Activated CD8-positive, alpha-beta T cell treated with anti-CD3 and anti-CD28 coated beads, Interleukin-2, amount 10 ng/mL, durations not matched to agents 7 days and 5 days (primary cell): ENCODE measurements around the gene TRIM14. TPM values are rescaled to one million over a fixed set of nuclear protein-coding genes. Genes with fewer than 3 reads are reported as not detected.
"Not testable (repeated sequence)": the region's sequence is repeated elsewhere in the genome, so short reads cannot be mapped to it uniquely, and the experiment has no call there.

Experiments
- ATAC-seq: fragments of 150-1000 bp; cut with Tn5 transposase; one replicate; pipeline ENCODE4 v1.10.0; 2021; ENCODE audit warnings: moderate library complexity
- CTCF ChIA-PET: fragments of 350-600 bp; sonication (Branson Sonifier 250); formaldehyde crosslinking; loops from one replicate; lab custom pipeline; 2021; ENCODE audit warnings: antibody characterized with exemption; lab: Charles Lee
- POLR2A ChIA-PET: fragments of 350-600 bp; sonication (Branson Sonifier 250); formaldehyde crosslinking; loops from one replicate; lab custom pipeline; 2021; ENCODE audit warnings: antibody characterized with exemption; lab: Charles Lee
- DNase-seq: peaks from one replicate; pipeline ENCODE4 v3.0.0-alpha.2; 2020
- H3K27ac Mint-ChIP-seq: one replicate; pipeline ENCODE4 v1.8.0; 2021; ENCODE audit warnings: mild to moderate bottlenecking, mixed read lengths
- H3K27me3 Mint-ChIP-seq: one replicate; pipeline ENCODE4 v1.8.0; 2021; ENCODE audit warnings: low read depth, mixed read lengths
- H3K36me3 Mint-ChIP-seq: one replicate; pipeline ENCODE4 v1.8.0; 2021; ENCODE audit warnings: low read depth, mixed read lengths
- H3K4me1 Mint-ChIP-seq: one replicate; pipeline ENCODE4 v1.8.0; 2021; ENCODE audit warnings: low read depth, mixed read lengths
- H3K4me3 Mint-ChIP-seq: one replicate; pipeline ENCODE4 v1.8.0; 2021; ENCODE audit warnings: mild to moderate bottlenecking, mixed read lengths
- H3K9me3 Mint-ChIP-seq: one replicate; pipeline ENCODE4 v1.8.0; 2022; ENCODE audit warnings: mixed read lengths; ENCODE audit not compliant: insufficient read depth
- total RNA-seq, 2 experiments: library from RNA; stranded (reverse); gene quantifications; one replicate each; pipeline ENCODE4 v1.2.3, GENCODE V29; 2021

The TRIM14 gene
- total RNA-seq, 2 experiments from 2014 or later: 85.2 to 90.5 TPM

DNA sequence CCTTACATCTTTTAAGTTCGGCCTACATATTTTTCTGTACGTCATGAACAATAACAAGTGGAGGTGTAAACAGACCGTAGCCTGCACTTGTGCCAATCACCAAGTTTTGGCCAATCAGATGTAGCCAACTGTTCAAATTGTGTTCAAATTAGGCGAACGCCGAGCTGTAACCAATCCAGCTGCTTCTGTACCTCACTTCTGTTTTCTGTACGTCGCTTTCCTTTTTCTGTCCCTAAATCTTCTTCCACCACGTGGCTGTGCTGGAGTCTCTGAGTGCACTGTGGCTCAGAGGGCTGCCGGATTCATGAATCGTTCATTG lies 26.4 kb downstream of the TRIM14 start:
- POLR2A ChIA-PET: interaction anchor here (1.0 kb wide), 2 partner anchors 9 to 15 kb away, joined by 3 to 4 read pairs; no protein-coding TSS in a partner anchor
- peaks cover 66% of the 10 kb centered on the region for H3K36me3 Mint-ChIP-seq
- no peak overlapping the region for H3K4me3 Mint-ChIP-seq
- H3K4me1 Mint-ChIP-seq: peaks cover 15% of the 10 kb centered on the region
- no peak for ATAC-seq
- DNase-seq: no peak
- peak overlapping the region; percentile 40 for H3K27ac Mint-ChIP-seq
- no peaks in the 10 kb centered on the region for H3K9me3 Mint-ChIP-seq
- H3K27me3 Mint-ChIP-seq: no peaks in the 10 kb centered on the region
- CTCF ChIA-PET: interaction anchor here (0.8 to 2.6 kb wide), 4 partner anchors 9 to 26 kb away, joined by 3 to 10 read pairs (median 4); partner anchors contain the start of gene TRIM14

DNA sequence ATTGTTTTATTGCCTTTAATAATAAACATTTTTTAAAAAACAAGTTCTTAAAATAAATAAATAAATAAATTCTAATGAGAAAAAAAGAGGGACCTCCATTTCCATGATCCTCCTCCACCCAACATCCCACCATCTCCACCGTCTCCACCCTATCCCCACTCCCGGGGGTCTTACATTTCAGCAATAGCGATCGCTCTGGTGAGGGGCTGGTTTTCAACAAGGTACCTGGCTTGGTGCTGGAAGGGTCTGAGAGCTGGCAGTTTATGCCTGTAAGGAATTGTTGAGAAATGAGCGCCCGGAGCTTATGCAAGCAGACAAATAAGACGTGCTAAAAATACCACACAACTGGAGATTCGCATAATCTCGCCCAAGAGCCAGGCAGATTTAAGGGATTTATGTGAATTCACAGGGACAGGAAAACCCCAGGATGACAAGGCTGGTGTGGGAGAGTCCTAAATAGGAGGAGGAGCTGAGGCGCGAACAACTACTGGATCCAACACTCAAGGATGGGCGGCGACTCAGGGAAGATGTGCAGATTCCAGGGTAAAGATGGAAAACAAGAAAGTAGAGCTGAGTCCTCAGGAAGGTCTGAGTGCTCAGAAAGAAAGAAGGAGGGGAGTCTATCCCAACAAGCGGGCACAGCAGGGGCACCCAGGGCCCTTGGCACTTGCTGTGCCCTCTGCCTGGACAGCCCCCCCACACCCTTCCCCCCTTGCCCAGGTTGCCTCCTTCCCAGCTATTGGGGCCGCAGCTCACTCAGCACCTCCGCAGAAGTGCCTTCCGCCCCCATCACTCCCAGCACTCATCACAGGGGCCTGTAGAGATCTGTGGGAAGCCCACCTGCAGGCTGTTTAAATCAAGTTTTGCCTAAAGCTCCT lies 27.0 kb downstream of the TRIM14 start:
- ATAC-seq (no peak), DNase-seq (no peak)
- H3K27me3 Mint-ChIP-seq: no peaks in the 10 kb centered on the region
- ChIA-PET POLR2A (interaction anchor here (1.0 to 1.1 kb wide), 2 partner anchors 10 to 164 kb away, joined by 3 read pairs; partner anchors contain the start of gene TBC1D2), CTCF (interaction anchor here (0.6 to 2.6 kb wide), 5 partner anchors 9 to 26 kb away, joined by 3 to 10 read pairs (median 3); partner anchors contain the start of gene TRIM14)
- no peak overlapping the region for H3K4me3 Mint-ChIP-seq
- H3K27ac Mint-ChIP-seq: no peak overlapping the region
- H3K9me3 Mint-ChIP-seq: no peaks in the 10 kb centered on the region
- H3K4me1 Mint-ChIP-seq: peaks cover 9% of the 10 kb centered on the region
- peaks cover 62% of the 10 kb centered on the region for H3K36me3 Mint-ChIP-seq

DNA sequence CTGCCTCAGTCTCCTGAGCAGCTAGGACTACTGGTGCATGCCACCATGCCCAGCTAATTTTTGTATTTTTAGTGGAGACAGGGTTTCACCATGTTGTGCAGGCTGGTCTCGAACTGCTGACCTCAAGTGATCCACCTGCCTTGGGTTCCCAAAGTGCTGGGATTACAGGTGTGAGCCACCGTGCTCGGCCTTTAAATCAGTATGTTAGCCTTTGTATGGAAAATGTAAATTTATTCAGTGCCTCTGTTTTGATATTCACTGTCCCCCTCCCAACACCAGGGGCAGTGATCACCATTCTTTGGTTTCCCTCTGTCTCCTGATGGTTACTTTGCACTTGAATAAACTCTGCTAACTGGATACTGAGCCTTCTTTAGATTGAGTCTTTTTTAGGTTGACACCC lies 28.3 kb downstream of the TRIM14 start:
- not testable (repeated sequence) for H3K27me3 Mint-ChIP-seq, H3K4me3 Mint-ChIP-seq, H3K4me1 Mint-ChIP-seq, ATAC-seq, DNase-seq, H3K9me3 Mint-ChIP-seq, H3K27ac Mint-ChIP-seq
- ChIA-PET POLR2A (interaction anchor here (1.1 kb wide), 1 partner anchor 165 kb away, joined by 3 read pairs; the partner anchor contains the start of gene TBC1D2), CTCF (interaction anchor here (0.8 to 1.8 kb wide), 4 partner anchors 10 to 52 kb away, joined by 3 to 6 read pairs (median 4); no protein-coding TSS in a partner anchor)
- peaks cover 62% of the 10 kb centered on the region for H3K36me3 Mint-ChIP-seq

DNA sequence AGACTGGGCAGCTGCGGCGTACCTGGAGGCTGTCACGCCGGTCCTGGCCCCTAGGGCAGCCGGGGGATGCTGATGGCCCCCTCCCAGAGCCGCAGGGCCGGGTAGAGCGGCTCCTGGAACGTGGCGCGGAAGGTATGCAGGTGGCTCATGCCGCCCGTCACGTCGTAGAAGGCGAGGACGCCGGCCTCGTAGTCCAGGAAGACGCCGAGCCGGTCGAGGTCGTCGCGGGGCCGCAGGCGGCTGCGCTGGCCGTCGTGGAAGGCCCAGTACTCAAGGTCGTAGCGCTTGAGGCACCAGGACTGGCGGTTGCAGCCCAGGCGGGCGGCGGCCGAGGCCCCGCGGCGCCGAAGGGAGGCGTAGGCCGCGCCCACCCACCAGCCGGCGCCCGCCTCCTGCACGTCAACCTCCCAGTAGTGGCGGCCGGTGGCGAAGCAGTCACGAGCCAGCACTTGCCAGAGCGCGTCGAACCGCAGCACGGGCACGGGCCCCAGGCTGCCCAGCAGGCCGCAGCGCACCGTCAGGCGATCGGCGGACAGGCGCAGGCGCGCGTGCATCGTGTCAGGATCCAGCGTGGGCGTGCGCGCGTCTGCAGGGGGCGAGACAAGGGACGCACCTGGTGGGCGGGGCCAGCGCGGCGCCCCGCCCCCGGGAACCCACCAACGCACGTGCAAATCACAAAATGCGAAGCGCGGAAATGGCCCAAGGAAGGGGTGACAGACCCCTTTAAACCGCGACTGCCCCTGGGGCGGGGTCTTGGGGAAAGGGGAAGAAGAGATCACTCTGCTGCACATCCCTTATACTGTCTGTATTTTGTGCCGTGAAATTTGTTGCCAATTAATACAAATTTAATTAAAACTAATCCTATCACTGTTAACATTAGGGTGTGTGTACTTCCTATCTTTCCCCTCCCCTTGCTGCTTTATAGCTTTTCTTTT lies 31.3 kb downstream of the TRIM14 start:
- peak; percentile 24 for ATAC-seq
- ChIA-PET POLR2A (interaction anchor here (1.2 to 1.6 kb wide), 2 partner anchors 8 to 9 kb away, joined by 3 to 4 read pairs; no protein-coding TSS in a partner anchor), CTCF (no interaction called here)
- Mint-ChIP-seq H3K36me3 (peaks cover 68% of the 10 kb centered on the region), H3K27me3 (no peaks in the 10 kb centered on the region), H3K4me3 (no peak overlapping the region), H3K9me3 (no peaks in the 10 kb centered on the region), H3K4me1 (peaks cover 9% of the 10 kb centered on the region), H3K27ac (no peak overlapping the region)
- DNase-seq: no peak

DNA sequence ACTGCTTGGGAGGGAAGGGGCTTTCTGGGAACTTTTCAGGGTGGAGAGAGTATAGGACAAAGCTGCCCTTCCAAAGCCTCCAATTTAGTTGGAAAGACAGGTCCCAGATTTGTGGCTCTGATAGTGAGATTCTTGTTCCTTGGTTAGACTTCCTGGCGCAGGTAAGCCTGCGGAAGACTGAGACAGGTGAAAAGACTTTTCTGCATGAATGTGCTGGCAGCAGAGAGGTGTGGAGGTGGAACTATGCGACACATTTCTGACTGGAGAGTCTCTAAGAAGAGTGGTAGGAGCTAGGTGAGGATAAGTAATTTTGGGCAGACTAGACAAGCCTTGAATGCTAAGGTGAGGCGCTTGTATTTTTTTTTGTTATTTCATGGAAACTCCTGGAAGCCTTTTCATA lies 32.6 kb downstream of the TRIM14 start:
- ATAC-seq (no peak), DNase-seq (no peak)
- Mint-ChIP-seq H3K9me3 (no peaks in the 10 kb centered on the region), H3K4me3 (no peak overlapping the region), H3K27me3 (no peaks in the 10 kb centered on the region), H3K36me3 (peaks cover 74% of the 10 kb centered on the region), H3K4me1 (peaks cover 22% of the 10 kb centered on the region), H3K27ac (peak overlapping the region; percentile 48)
- CTCF ChIA-PET: interaction anchor here (1.1 kb wide), 1 partner anchor 13 kb away, joined by 3 read pairs; no protein-coding TSS in a partner anchor
- POLR2A ChIA-PET: interaction anchor here (0.6 to 1.6 kb wide), 3 partner anchors 9 to 32 kb away, joined by 3 to 4 read pairs (median 4); no protein-coding TSS in a partner anchor

DNA sequence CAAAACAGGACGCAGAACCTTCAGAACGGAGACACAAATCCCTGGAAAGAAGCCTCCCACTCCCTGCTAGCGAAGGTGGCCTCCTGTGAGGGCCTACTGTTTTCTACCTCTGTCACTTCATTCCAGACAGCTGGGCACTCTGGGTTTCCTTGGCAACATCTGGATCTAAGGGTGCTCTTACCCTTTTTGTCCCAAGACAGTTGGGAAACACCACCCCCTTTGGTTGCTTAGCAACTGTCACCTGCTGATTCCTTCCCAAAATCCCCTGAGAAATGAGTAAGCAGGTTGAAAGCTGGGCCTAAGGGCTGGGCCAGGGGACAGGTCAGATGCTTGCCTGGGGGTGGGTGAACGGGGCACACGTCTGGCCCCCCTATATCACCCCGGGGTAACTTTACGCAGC lies 33.1 kb downstream of the TRIM14 start:
- CTCF ChIA-PET: interaction anchor here (1.1 kb wide), 1 partner anchor 12 kb away, joined by 3 read pairs; no protein-coding TSS in a partner anchor
- H3K4me3 Mint-ChIP-seq: no peak overlapping the region
- H3K4me1 Mint-ChIP-seq: peaks cover 27% of the 10 kb centered on the region
- H3K27ac Mint-ChIP-seq: no peak overlapping the region
- ATAC-seq (no peak), DNase-seq (no peak)
- no peaks in the 10 kb centered on the region for H3K9me3 Mint-ChIP-seq
- H3K27me3 Mint-ChIP-seq: no peaks in the 10 kb centered on the region
- H3K36me3 Mint-ChIP-seq: peaks cover 75% of the 10 kb centered on the region
- POLR2A ChIA-PET: interaction anchor here (1.2 to 1.6 kb wide), 2 partner anchors 9 to 32 kb away, joined by 3 to 4 read pairs; no protein-coding TSS in a partner anchor

DNA sequence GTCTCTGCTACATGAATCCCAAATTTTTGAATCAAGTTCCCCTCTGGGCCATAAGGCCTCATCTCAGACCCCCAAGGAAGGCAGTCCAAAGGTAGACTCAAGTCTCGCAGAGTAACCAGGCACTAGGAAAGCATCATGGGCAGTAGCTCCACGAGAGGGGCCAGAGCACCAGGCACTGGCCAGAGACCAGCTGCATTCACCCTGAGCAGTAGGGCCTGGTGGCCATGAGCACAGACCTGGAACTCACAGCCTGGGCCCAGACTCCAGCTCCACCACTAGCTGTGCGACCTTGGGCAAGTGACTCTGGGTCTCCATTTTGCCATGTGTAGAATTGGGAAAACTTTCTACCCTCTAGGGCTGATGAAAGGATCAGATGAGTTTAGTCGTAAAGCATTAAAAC lies 34.0 kb downstream of the TRIM14 start:
- Mint-ChIP-seq H3K4me1 (peaks cover 28% of the 10 kb centered on the region), H3K36me3 (peaks cover 75% of the 10 kb centered on the region), H3K9me3 (no peaks in the 10 kb centered on the region), H3K27ac (no peak overlapping the region), H3K4me3 (no peak overlapping the region), H3K27me3 (no peaks in the 10 kb centered on the region)
- DNase-seq (no peak), ATAC-seq (no peak)
- ChIA-PET POLR2A (interaction anchor here (0.6 to 1.2 kb wide), 3 partner anchors 13 to 38 kb away, joined by 3 to 4 read pairs (median 4); partner anchors contain the start of gene NANS), CTCF (interaction anchor here (0.8 to 2.0 kb wide), 4 partner anchors 9 to 33 kb away, joined by 3 to 6 read pairs (median 3); no protein-coding TSS in a partner anchor)

DNA sequence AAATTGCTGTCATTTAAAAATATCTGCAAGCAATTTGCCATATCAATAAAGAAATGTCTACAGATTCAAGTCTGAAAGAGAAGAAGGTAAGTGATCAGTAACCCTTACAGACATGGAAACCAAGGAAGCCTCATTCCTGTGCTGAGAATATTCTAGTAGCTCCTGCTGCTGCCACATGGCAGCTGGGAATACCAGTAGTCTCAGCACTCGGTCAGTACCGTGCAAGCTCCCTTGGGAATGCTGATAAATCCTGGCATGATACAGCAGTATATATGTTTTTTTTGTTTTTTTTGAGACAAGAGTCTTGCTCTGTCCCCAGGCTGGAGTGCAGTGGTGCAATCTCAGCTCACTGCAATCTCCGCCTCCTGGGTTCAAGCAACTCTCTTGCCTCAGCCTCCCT lies 34.6 kb downstream of the TRIM14 start:
- H3K4me3 Mint-ChIP-seq: no peak overlapping the region
- no peak overlapping the region for H3K27ac Mint-ChIP-seq
- no peak for ATAC-seq
- DNase-seq: no peak
- no peaks in the 10 kb centered on the region for H3K27me3 Mint-ChIP-seq
- H3K9me3 Mint-ChIP-seq: no peaks in the 10 kb centered on the region
- ChIA-PET POLR2A (interaction anchor here (0.6 to 1.2 kb wide), 3 partner anchors 13 to 37 kb away, joined by 3 to 4 read pairs (median 4); partner anchors contain the start of gene NANS), CTCF (interaction anchor here (0.8 to 2.0 kb wide), 4 partner anchors 8 to 33 kb away, joined by 3 to 6 read pairs (median 3); no protein-coding TSS in a partner anchor)
- peaks cover 74% of the 10 kb centered on the region for H3K36me3 Mint-ChIP-seq
- peaks cover 28% of the 10 kb centered on the region for H3K4me1 Mint-ChIP-seq

DNA sequence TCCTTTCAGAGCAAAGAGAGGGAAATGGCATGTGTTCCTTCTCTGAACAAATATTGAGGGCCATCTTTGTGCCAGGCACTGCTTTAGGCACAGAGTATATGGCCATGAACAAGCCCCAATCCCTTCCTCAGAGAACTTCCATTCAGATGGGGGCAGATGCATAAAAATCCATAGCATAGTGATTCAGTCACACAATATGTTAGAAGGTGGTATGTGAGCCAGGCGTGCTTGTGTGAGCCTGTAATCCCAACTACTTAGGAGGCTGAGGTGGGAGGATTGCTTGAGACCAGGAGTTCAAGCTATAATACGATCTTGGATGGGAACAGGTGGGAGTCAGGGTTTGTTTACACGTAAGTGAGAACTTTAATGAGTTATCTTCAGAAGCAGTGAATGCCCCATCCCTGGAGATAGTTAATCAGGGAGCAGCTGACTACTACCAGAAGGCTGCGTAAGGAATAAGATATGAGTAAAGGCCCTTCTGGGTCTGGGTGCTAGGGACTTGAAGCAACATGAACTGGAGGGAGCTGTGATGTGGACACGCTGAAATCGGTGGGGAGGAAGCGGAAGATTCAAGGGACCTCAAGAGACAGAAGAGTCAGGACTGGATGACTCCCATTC lies 35.3 kb downstream of the TRIM14 start:
- Mint-ChIP-seq H3K36me3 (peaks cover 76% of the 10 kb centered on the region), H3K4me3 (no peak overlapping the region), H3K9me3 (no peaks in the 10 kb centered on the region), H3K4me1 (peaks cover 26% of the 10 kb centered on the region), H3K27me3 (no peaks in the 10 kb centered on the region), H3K27ac (peak overlapping the region; percentile 70)
- ChIA-PET CTCF (interaction anchor here (1.5 to 2.0 kb wide), 2 partner anchors 10 to 14 kb away, joined by 4 to 6 read pairs; no protein-coding TSS in a partner anchor), POLR2A (no interaction called here)
- ATAC-seq (no peak), DNase-seq (no peak)

DNA sequence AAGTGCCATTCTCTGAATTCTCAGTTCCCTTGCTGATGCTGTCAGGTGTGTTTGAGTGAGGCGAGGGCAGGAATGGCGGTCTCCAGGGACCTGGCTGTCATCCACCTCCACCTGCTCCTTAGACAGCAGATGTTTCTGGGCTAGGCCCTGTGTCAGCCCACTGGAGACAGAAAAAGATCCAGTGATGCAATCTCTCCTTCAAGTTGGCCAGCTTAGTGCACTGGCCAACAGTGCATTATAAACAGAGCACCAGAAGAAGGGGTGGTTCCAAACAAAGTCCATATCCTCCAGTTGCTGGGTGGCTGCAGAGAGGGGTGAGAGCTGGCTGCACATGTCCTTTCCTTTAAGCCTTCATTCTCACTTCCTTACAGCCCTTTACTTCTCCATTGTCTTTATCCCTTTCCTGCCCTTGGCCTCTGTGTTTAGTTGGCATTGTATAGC lies 35.9 kb downstream of the TRIM14 start:
- Mint-ChIP-seq H3K9me3 (no peaks in the 10 kb centered on the region), H3K4me1 (peaks cover 26% of the 10 kb centered on the region), H3K36me3 (peaks cover 73% of the 10 kb centered on the region), H3K4me3 (no peak overlapping the region), H3K27ac (peak overlapping the region; percentile 70), H3K27me3 (no peaks in the 10 kb centered on the region)
- ChIA-PET POLR2A (no interaction called here), CTCF (interaction anchor here (1.5 to 2.0 kb wide), 2 partner anchors 9 to 15 kb away, joined by 4 to 6 read pairs; no protein-coding TSS in a partner anchor)
- DNase-seq (no peak), ATAC-seq (no peak)
